Activated T-cell treated with anti-CD3 and anti-CD28 coated beads, Interleukin-2, amount 50 U/mL, for 72 hours (primary cell): Measurements from ENCODE around the gene TWSG1. TPM values are rescaled to one million over a fixed set of nuclear protein-coding genes. Genes with fewer than 3 reads are reported as not detected.
A peak's percentile ranks its signal among the peaks of the same experiment; 100 is the strongest.
"Not testable (repeated sequence)": the region's sequence is repeated elsewhere in the genome, so short reads cannot be mapped to it uniquely, and the experiment has no call there.

Source experiments
- ATAC-seq, 2 donors: fragments of 150-1000 bp; cut with Tn5 transposase; replicated peaks in 1 of 2; 2 replicates each; pipeline ENCODE4 v1.10.0; 2021; ENCODE audit warnings: moderate library complexity in 2 of 2, mild to moderate bottlenecking in 1 of 2
- DNase-seq, 2 donors: peaks; one replicate each; pipeline ENCODE4 v3.0.0; 2021 to 2022; ENCODE audit warnings: mixed read lengths in 1 of 2
- H3K27ac Mint-ChIP-seq: one replicate; pipeline ENCODE4 v1.8.0; 2022; ENCODE audit warnings: mild to moderate bottlenecking, moderate library complexity, mixed read lengths
- H3K27me3 Mint-ChIP-seq: one replicate; pipeline ENCODE4 v1.8.0; 2022; ENCODE audit warnings: low read depth, mixed read lengths
- H3K36me3 Mint-ChIP-seq, 2 donors: one replicate each; pipeline ENCODE4 v1.8.0; 2022; ENCODE audit warnings: mixed read lengths in 2 of 2, mild to moderate bottlenecking in 1 of 2; ENCODE audit not compliant: insufficient read depth in 2 of 2
- H3K4me1 Mint-ChIP-seq: one replicate; pipeline ENCODE4 v1.8.0; 2022; ENCODE audit warnings: low read depth, mixed read lengths
- H3K4me3 Mint-ChIP-seq, 2 donors: one replicate each; pipeline ENCODE4 v1.8.0; 2022; ENCODE audit warnings: mild to moderate bottlenecking in 2 of 2, mixed read lengths in 2 of 2, moderate library complexity in 2 of 2
- H3K9me3 Mint-ChIP-seq, 2 donors: one replicate each; pipeline ENCODE4 v1.8.0; 2022; ENCODE audit warnings: mixed read lengths in 2 of 2
- total RNA-seq, 2 donors: library from RNA; stranded (reverse); gene quantifications; one replicate each; pipeline ENCODE4 v1.2.3, GENCODE V29; 2022

TWSG1 gene
- total RNA-seq, 2 donors from 2014 or later = 10.3 to 16.4 TPM

GRCh38 chr18:9405977-9406376 is 71.4 kb downstream of the TWSG1 start:
- Mint-ChIP-seq H3K4me3 (peak overlapping the region in 1 of 2 donors; percentile 26), H3K9me3 (no peaks in the 10 kb centered on the region), H3K36me3 (no peaks in the 10 kb centered on the region), H3K27ac (peak overlapping the region; percentile 40), H3K4me1 (peaks cover 7% of the 10 kb centered on the region), H3K27me3 (no peaks in the 10 kb centered on the region)
- DNase-seq (no peak), ATAC-seq (peak in 1 of 2 donors; percentile 15)

GRCh38 chr18:9410515-9410914 is 75.9 kb downstream of the TWSG1 start:
- no peaks in the 10 kb centered on the region for H3K36me3 Mint-ChIP-seq
- H3K27me3 Mint-ChIP-seq = no peaks in the 10 kb centered on the region
- no peak for DNase-seq
- ATAC-seq = no peak
- no peak overlapping the region for H3K4me3 Mint-ChIP-seq
- no peaks in the 10 kb centered on the region for H3K4me1 Mint-ChIP-seq
- H3K9me3 Mint-ChIP-seq = no peaks in the 10 kb centered on the region
- H3K27ac Mint-ChIP-seq = no peak overlapping the region

- H3K4me1 Mint-ChIP-seq = no peaks in the 10 kb centered on the region
These were observed 79.0 kb downstream of the TWSG1 start for GRCh38 chr18:9413576-9413975.

GRCh38 chr18:9416563-9417072 is 82.0 kb downstream of the TWSG1 start:
- H3K4me3 Mint-ChIP-seq = no peak overlapping the region
- no peaks in the 10 kb centered on the region for H3K27me3 Mint-ChIP-seq
- no peaks in the 10 kb centered on the region for H3K4me1 Mint-ChIP-seq
- H3K36me3 Mint-ChIP-seq = no peaks in the 10 kb centered on the region
- no peaks in the 10 kb centered on the region for H3K9me3 Mint-ChIP-seq
- ATAC-seq (no peak), DNase-seq (no peak)
- H3K27ac Mint-ChIP-seq = no peak overlapping the region

More at GRCh38 chr18:9413576-9413975, 79.0 kb downstream of the TWSG1 start:
- no peak overlapping the region for H3K4me3 Mint-ChIP-seq
- no peaks in the 10 kb centered on the region for H3K36me3 Mint-ChIP-seq
- H3K27me3 Mint-ChIP-seq = no peaks in the 10 kb centered on the region
- ATAC-seq (no peak), DNase-seq (no peak)
- H3K27ac Mint-ChIP-seq = no peak overlapping the region
- H3K9me3 Mint-ChIP-seq = no peaks in the 10 kb centered on the region

GRCh38 chr18:9417073-9417851 is 82.7 kb downstream of the TWSG1 start:
- DNase-seq = no peak
- H3K36me3 Mint-ChIP-seq = no peaks in the 10 kb centered on the region
- no peaks in the 10 kb centered on the region for H3K27me3 Mint-ChIP-seq
- no peaks in the 10 kb centered on the region for H3K4me1 Mint-ChIP-seq
- H3K4me3 Mint-ChIP-seq = no peak overlapping the region
- ATAC-seq = no peak
- no peaks in the 10 kb centered on the region for H3K9me3 Mint-ChIP-seq
- H3K27ac Mint-ChIP-seq = no peak overlapping the region

- ATAC-seq (no peak), DNase-seq (no peak)
- no peaks in the 10 kb centered on the region for H3K27me3 Mint-ChIP-seq
- no peak overlapping the region for H3K27ac Mint-ChIP-seq
- no peaks in the 10 kb centered on the region for H3K4me1 Mint-ChIP-seq
- no peaks in the 10 kb centered on the region for H3K9me3 Mint-ChIP-seq
- no peaks in the 10 kb centered on the region for H3K36me3 Mint-ChIP-seq
- H3K4me3 Mint-ChIP-seq = no peak overlapping the region
These were observed 83.6 kb downstream of the TWSG1 start for GRCh38 chr18:9418047-9418690.

GRCh38 chr18:9419956-9420631 is 85.5 kb downstream of the TWSG1 start:
- no peak overlapping the region for H3K4me3 Mint-ChIP-seq
- DNase-seq (no peak), ATAC-seq (no peak)
- no peaks in the 10 kb centered on the region for H3K4me1 Mint-ChIP-seq
- no peaks in the 10 kb centered on the region for H3K27me3 Mint-ChIP-seq
- no peak overlapping the region for H3K27ac Mint-ChIP-seq
- no peaks in the 10 kb centered on the region for H3K36me3 Mint-ChIP-seq
- H3K9me3 Mint-ChIP-seq = no peaks in the 10 kb centered on the region

GRCh38 chr18:9421096-9421900 is 86.7 kb downstream of the TWSG1 start:
- Mint-ChIP-seq H3K9me3 (no peaks in the 10 kb centered on the region), H3K36me3 (no peaks in the 10 kb centered on the region)

GRCh38 chr18:9421901-9422327 is 87.3 kb downstream of the TWSG1 start:
- ATAC-seq (no peak), DNase-seq (no peak)
- no peaks in the 10 kb centered on the region for H3K4me1 Mint-ChIP-seq

More at GRCh38 chr18:9421096-9421900, 86.7 kb downstream of the TWSG1 start:
- ATAC-seq = no peak
- Mint-ChIP-seq H3K27ac (no peak overlapping the region), H3K27me3 (no peaks in the 10 kb centered on the region), H3K4me1 (no peaks in the 10 kb centered on the region), H3K4me3 (no peak overlapping the region)
- DNase-seq = no peak

GRCh38 chr18:9422816-9423519 is 88.4 kb downstream of the TWSG1 start:
- Mint-ChIP-seq H3K27ac (no peak overlapping the region), H3K9me3 (no peaks in the 10 kb centered on the region), H3K4me1 (no peaks in the 10 kb centered on the region), H3K4me3 (no peak overlapping the region), H3K36me3 (no peaks in the 10 kb centered on the region), H3K27me3 (no peaks in the 10 kb centered on the region)
- DNase-seq = no peak
- ATAC-seq = no peak

More at GRCh38 chr18:9421901-9422327, 87.3 kb downstream of the TWSG1 start:
- Mint-ChIP-seq H3K4me3 (no peak overlapping the region), H3K36me3 (no peaks in the 10 kb centered on the region), H3K27ac (no peak overlapping the region), H3K27me3 (no peaks in the 10 kb centered on the region), H3K9me3 (no peaks in the 10 kb centered on the region)

- not testable (repeated sequence) for H3K9me3 Mint-ChIP-seq, H3K27ac Mint-ChIP-seq, ATAC-seq, DNase-seq, H3K36me3 Mint-ChIP-seq, H3K27me3 Mint-ChIP-seq, H3K4me1 Mint-ChIP-seq, H3K4me3 Mint-ChIP-seq
These were observed 89.1 kb downstream of the TWSG1 start for GRCh38 chr18:9423648-9424047.

- ATAC-seq, DNase-seq, H3K9me3 Mint-ChIP-seq, H3K36me3 Mint-ChIP-seq, H3K27ac Mint-ChIP-seq, H3K4me3 Mint-ChIP-seq, H3K4me1 Mint-ChIP-seq, H3K27me3 Mint-ChIP-seq: not testable (repeated sequence)
These were observed 89.7 kb downstream of the TWSG1 start for GRCh38 chr18:9424235-9424634.
